ENCODE data around the gene CYP4F12. TPM values are rescaled to one million over a fixed set of nuclear protein-coding genes. Genes with fewer than 3 reads are reported as not detected.

Gene CYP4F12
- total and polyA plus RNA-seq, 2 donors (not counting 1 experiment from before 2014, with no cell fraction given): not detected

- Histone ChIP-seq H4K20me1 (ENCODE audit: control insufficient read depth, insufficient read depth, low read length, poor library complexity, severe bottlenecking) (no peaks in the 10 kb centered on the region), H3K27ac (ENCODE audit: low read length in 2 of 2) (no peak within 1 kb of the TSS), H3K9me3 (ENCODE audit: control extremely low read depth in 1 of 3, control insufficient read depth in 2 of 3, insufficient read depth in 1 of 3, low read length in 2 of 3) (peaks cover 0 to 10% (median 0%) of the 10 kb centered on the region in 3 donors), H3K9ac (ENCODE audit: low read length) (no peak within 1 kb of the TSS), H3K79me2 (ENCODE audit: control insufficient read depth, insufficient read depth, low read length) (no peaks in the 10 kb centered on the region), H2AFZ (ENCODE audit: insufficient read depth, low read depth, low read length, poor library complexity, severe bottlenecking) (no peak within 1 kb of the TSS), H3K4me1 (ENCODE audit: control insufficient read depth in 2 of 2, insufficient read depth in 2 of 2, low read length in 2 of 2) (peaks cover 3 to 16% of the 10 kb centered on the region in 2 donors), H3K36me3 (replicated peaks in 1 of 2; ENCODE audit: control extremely low read depth in 1 of 2, control insufficient read depth in 1 of 2, extremely low read depth in 1 of 2, insufficient read depth in 2 of 2, low read length in 1 of 2) (no peaks in the 10 kb centered on the region), H3K4me2 (replicated peaks; ENCODE audit: low read depth, low read length, poor library complexity, severe bottlenecking) (no peak within 1 kb of the TSS), H3K27me3 (replicated peaks in 1 of 4; ENCODE audit: control extremely low read depth in 1 of 4, control insufficient read depth in 3 of 4, insufficient read depth in 4 of 4, low read length in 3 of 4) (peaks cover 0 to 26% (median 0%) of the 10 kb centered on the region in 4 experiments), H3K4me3 (ENCODE audit: control extremely low read depth in 1 of 5, extremely low read depth in 1 of 5, insufficient read depth in 1 of 5, low read depth in 2 of 5, low read length in 4 of 5) (no peak within 1 kb of the TSS)
- no peak within 1 kb of the TSS for H3K4me3 Mint-ChIP-seq
- H3K27me3 Mint-ChIP-seq: peaks cover 29% of the 10 kb centered on the region
- no peak for ATAC-seq (ENCODE audit: low read depth)
- intact Hi-C loops (cut with micrococcal nuclease): no loop called here
- ChIA-PET POLR2A (no interaction called here), CTCF (interaction anchor here (0.6 kb wide), 1 partner anchor 549 kb away, joined by 4 read pairs; no protein-coding TSS in a partner anchor)
- no peak for DNase-seq
- no peak within 1 kb of the TSS for H3K27ac Mint-ChIP-seq
- H3K9me3 Mint-ChIP-seq (ENCODE audit: insufficient read depth): no peaks in the 10 kb centered on the region
- TF ChIP-seq CTCF (IDR thresholded peaks at IDR 0.05) (no peak), EZH2 (IDR thresholded peaks at IDR 0.05; ENCODE audit: borderline replicate concordance, insufficient read depth, low read depth, low read length, poor library complexity, severe bottlenecking) (no peak)
- peaks cover 5% of the 10 kb centered on the region for H3K4me1 Mint-ChIP-seq
- 87% methylated on average over 4 of the region's 6 CpGs for WGBS (ENCODE audit: insufficient coverage)
Observed at GRCh38 chr19:15640294-15640903, 32.5 kb upstream of the CYP4F12 start, which contains the start of gene CYP4F3. CYP4F3 (plus strand) TSS chr19:15640897; CDS start chr19:15641416, 519 bp downstream.

GRCh38 chr19:15640904-15641597 is 31.8 kb upstream of the CYP4F12 start:
- H3K27me3 Mint-ChIP-seq: peaks cover 27% of the 10 kb centered on the region
- no peaks in the 10 kb centered on the region for H4K20me1 ChIP-seq (ENCODE audit: control insufficient read depth, insufficient read depth, low read length, poor library complexity, severe bottlenecking)
- TF ChIP-seq EZH2 (IDR thresholded peaks at IDR 0.05; ENCODE audit: borderline replicate concordance, insufficient read depth, low read depth, low read length, poor library complexity, severe bottlenecking) (no peak), CTCF (IDR thresholded peaks at IDR 0.05) (no peak)
- H3K4me3 ChIP-seq (ENCODE audit: control extremely low read depth in 1 of 5, extremely low read depth in 1 of 5, insufficient read depth in 1 of 5, low read depth in 2 of 5, low read length in 4 of 5): no peak overlapping the region
- ChIA-PET POLR2A (no interaction called here), CTCF (no interaction called here)
- DNase-seq: no peak
- H3K79me2 ChIP-seq (ENCODE audit: control insufficient read depth, insufficient read depth, low read length): no peaks in the 10 kb centered on the region
- no peaks in the 10 kb centered on the region for H3K9me3 Mint-ChIP-seq (ENCODE audit: insufficient read depth)
- no peak overlapping the region for H3K27ac Mint-ChIP-seq
- peaks cover 0 to 29% (median 0%) of the 10 kb centered on the region in 4 experiments for H3K27me3 ChIP-seq (replicated peaks in 1 of 4; ENCODE audit: control extremely low read depth in 1 of 4, control insufficient read depth in 3 of 4, insufficient read depth in 4 of 4, low read length in 3 of 4)
- intact Hi-C loops (cut with micrococcal nuclease): no loop called here
- H3K4me1 ChIP-seq (ENCODE audit: control insufficient read depth in 2 of 2, insufficient read depth in 2 of 2, low read length in 2 of 2): peaks cover 3 to 16% of the 10 kb centered on the region in 2 donors
- no peak overlapping the region for H3K9ac ChIP-seq (ENCODE audit: low read length)
- H2AFZ ChIP-seq (ENCODE audit: insufficient read depth, low read depth, low read length, poor library complexity, severe bottlenecking): no peak overlapping the region
- H3K4me3 Mint-ChIP-seq: no peak overlapping the region
- H3K9me3 ChIP-seq (ENCODE audit: control extremely low read depth in 1 of 3, control insufficient read depth in 2 of 3, insufficient read depth in 1 of 3, low read length in 2 of 3): peaks cover 0 to 14% (median 0%) of the 10 kb centered on the region in 3 donors
- H3K4me2 ChIP-seq (replicated peaks; ENCODE audit: low read depth, low read length, poor library complexity, severe bottlenecking): no peak overlapping the region
- H3K27ac ChIP-seq (ENCODE audit: low read length in 2 of 2): no peak overlapping the region
- H3K4me1 Mint-ChIP-seq: peaks cover 5% of the 10 kb centered on the region
- H3K36me3 ChIP-seq (replicated peaks in 1 of 2; ENCODE audit: control extremely low read depth in 1 of 2, control insufficient read depth in 1 of 2, extremely low read depth in 1 of 2, insufficient read depth in 2 of 2, low read length in 1 of 2): no peaks in the 10 kb centered on the region
- no peak for ATAC-seq (ENCODE audit: low read depth)
- 74% methylated on average over 12 of the region's 12 CpGs for WGBS (ENCODE audit: insufficient coverage)
